ENCODE data around the gene RND3.

The RND3 gene

DNA sequence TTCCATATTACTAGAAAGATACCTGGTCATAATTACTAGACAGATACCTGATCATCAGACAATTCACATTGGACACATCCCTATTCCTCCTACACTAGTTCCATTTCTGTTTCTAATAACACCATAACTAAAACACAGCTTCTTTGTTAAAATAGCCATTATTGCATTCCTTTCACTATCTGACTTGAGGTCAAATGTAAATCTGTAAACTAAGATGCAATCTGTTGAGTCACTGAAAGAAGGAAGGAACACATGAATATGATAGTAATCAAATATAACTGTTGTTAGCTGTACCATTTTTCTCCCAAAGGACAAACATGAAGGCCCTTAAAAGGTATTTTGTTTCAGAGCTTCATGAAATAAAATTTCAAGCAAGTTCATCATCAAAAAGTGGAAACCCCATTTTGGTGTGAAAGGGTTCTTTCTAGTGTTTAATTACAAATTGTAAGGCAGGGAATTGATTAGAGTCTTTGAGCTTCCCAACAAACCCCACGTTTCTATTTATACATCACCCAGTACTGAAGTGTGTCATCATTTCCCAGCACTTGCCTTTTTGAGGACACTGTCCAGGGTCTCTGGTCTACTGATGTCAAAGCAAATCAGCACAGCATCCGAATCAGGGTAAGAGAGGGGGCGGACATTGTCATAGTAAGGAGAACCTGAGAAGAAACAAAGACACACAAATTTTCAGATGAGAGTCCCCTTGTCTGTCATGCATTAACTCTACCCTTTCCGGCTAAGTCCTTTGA lies 13.0 kb downstream of the RND3 start:
- no peak for DNase-seq

DNA sequence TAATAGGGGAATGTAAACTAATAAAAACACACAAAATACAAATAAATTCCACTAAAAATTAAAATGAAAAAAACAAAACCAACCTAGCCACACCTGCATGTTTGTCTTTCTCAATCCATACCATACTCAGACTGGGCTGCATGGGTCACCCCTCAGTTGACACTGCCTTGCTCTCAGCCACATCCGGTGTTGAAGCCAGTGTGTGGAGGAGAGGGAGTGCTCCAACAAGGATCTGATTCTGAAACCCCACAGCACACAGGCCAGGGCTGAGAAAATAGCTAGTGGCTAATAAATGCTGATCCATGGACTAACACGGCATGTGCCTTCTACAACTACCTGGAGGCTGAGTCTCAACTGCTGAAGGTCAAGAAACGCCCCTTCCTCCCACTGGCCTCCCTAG lies 13.7 kb downstream of the RND3 start:
- DNase-seq: no peak

DNA sequence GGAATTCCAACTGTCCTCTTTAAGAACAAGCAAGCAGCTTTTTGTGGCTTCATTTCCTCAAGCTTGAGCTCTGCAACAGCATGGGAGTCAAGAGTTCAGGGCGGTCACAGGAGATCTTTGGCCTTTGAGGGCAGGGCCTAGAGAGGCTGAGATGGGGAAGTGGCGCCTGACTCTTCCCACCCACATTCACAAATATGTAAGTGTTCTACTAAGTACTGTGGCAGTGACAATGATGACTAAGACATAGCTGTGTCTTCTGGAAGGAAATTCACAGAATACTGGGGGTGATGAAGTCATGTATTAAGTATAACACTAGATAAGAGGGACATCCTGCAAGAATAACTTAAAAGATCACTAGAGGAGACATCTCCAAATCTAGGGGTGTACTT lies 15.0 kb downstream of the RND3 start:
- DNase-seq: no peak

DNA sequence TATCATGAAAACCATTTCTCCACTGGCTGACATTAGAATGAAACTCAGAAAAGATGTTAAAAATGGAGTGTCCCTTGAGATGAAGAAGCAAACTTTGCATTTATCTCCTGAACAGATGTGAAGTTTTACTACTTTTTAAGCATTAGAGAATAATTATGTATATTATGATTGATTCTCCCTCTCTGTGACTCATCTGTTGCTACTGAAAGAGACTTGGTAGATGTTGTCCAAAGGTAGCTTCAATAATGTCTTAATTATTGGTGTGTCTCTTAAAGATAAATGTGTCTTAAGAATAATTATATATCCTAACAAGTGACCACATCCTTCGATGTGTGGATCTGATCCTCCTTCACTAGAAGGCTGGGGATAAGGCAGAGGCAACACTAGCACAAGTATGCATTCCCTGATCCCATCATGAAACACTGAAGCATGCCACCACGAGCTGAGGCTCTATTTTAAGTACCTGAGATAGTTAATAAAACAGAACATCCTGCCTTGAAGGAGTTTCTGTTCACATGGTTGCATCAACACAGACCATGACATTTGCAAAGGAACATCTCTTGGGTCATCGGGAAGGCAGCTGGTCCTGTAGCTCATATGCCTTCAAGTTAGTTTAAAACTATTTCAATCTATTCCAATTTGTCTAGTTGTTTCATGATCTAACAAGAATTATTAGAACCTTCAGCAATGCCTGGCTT lies 15.5 kb downstream of the RND3 start:
- DNase-seq: no peak

DNA sequence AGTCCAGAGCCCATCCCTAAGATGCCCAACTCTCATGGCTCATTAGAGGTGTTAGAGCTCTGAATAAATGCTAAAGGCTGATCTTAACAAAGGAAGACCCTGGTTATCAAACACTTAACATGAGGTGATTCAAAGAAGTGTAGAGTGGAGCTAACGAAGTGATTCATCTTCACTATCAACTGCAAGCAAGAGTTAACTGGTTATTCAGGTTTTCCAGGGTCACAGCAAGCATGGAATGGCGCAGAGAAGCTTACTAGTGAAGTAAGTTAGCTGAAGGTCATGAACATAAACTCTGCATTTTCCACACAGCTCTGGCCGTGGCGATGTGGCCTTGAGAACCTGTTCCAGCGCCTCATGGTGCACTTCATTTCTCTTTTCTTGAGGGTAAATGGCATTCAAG lies 17.0 kb downstream of the RND3 start:
- no peak for DNase-seq

DNA sequence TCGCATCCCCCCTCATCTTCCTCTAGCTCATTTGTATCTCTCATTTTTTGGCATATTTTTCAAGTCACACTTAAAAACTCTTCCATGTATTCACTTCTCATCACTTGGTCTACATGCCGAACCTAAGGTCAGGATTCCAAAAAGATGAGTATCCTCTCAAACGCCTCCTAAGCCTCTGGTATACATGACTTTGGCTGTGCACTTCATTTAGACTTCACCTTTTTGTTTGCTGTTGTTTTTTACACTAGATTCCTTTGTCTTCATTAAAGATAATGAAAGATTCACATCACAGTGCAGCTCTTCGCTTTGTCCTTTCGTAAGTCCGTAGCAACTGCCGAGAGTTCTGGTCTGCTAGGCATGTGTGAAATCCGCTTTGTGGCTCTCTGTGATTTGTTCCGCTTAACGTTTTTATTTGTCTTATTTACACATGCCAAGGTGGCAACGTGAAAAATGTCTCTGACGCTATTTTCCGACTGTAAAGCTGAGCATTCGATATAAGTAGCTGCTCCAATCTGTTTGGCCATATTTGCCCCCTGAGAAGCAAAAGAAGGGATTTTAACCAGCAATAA lies 17.7 kb downstream of the RND3 start:
- no peak for DNase-seq

DNA sequence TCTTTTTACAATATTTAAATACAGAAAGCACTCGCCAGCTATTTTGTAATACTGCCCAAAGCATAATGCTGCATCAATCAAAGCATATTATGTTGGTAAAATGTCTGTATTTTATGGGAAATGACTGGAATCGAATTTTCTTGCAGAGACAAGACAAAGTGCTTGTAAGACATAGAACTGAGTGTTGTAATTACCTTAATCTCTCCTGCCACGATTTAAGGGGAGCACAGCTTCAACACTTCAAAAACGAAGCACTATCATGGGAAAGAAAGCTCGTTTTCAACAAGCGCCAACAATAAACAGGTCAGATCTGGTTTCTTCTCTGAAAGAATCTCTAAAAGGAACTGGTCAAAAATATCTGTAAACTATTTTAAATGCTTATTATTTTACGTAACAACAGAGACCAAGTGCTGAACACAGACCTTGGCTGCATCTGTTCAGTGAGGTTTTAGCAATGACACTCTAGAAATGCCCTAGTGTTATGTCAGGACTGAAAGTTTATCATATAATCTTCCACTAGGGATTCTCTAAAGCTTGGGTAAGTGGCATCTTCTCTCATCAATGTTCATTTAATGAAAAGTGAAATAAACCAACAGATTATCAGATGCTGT lies 19.0 kb downstream of the RND3 start:
- no peak for DNase-seq

DNA sequence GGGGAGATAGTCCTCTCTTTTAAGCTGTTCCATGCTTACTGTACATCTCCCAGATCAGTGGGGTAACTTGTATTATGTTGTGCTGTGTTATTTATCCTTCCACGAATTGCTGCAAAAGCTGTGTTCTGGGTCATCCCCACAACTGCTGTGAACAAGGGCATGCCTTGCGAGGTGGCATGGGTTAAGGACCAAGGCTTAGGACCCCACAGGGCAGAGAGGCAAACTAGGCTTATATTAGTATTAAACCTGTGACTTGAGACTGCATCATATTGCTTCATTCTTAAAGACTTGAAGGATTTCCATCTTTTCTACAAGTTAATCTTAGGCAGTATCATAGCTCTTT lies 19.9 kb downstream of the RND3 start:
- no peak for DNase-seq

DNA sequence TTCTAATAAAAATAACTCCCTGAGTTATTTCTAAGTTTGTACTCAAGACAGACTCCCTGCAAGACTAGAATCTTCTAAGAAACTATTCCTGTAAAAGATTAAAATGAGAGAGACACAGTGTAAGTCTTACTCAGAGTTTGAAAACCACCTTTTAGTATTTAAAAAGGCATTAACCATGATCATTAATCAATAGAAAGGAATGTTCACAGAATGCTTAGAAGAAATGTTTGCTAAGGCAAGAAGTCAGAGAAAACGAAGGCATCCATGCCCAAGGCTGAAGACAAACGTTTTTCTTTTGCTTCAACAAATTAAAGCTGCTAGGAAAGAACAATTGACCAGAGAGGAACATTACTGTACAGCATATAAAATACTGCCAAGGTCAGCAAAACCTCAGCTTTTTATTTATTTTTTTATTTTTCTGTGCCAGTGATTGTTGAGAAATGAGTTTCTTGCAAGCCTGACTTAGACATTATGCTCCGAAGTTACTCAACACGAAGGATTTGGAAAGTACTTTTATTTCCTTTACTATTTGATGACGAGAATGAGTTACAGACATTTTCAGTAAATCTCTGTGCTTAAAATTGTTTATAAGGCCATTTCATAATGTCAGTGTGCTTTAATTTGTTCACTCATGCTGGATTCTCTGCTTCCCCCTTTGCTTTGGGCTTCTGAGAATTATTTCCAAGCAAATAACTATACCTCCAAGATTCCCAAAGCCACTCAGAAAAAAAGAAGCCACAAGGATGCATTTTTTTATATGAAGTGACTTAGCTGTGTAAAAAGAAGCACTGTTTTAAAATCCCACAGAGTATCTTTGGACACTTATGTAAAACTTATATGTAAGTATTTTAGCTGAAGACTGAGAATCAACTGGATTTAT lies 20.5 kb downstream of the RND3 start:
- DNase-seq: no peak

DNA sequence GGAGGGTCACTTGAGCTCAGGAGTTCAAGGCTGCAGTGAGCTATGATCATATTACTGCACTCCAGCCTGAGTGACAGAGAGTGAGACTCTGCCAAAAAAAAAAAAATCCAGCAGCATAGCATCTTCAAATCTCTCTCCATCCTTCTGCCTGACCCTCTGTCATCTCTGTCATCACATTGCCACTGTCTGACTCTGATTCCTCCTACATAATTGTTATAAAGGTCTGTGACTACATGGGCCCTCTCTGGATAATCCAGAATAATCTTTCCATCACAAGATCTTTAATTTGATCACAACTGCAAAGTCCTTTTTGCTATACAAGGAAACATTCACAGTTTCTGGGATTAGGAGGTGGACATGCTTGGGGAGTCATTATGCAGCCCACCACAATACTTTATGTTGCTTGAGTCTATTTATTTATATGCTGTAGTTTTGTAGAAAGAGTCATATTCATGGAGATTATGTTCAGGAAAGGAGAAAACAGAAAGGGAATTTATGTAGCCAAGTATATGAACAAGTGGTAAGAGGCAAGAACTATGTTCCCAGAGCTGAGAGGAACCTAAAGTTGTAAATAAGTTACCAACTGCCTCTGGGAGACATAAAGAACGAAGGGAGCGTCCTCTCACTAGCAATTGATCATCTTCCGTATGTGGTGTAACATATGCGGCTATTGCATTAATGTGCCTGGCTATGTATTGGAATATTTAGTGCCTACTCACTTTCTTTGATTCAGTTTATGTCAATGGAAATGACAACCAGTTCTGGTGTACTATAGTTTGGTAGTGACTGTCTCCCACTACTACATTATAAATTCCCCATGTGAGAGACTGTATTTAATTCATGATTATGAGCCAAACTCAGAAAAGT lies 21.5 kb downstream of the RND3 start:
- no peak for DNase-seq

DNA sequence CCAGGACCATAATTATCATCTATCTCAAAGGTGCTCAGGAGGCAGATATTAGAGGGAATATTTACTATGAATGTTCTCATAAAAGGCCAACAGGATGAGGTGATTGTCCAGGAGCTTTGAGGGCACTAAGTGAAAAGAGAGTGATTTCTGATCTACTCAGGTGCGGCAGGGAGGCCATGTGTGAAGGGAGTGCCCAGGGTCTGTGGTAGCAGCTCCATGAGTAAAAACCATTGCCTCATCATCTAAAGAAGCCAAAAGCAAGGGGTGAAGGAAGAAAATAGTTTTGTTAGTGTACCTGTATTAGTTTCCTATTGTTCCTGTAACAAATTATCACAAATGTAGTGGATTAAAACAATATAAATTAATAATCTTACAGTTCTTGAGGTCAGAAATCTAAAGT lies 22.5 kb downstream of the RND3 start:
- no peak for DNase-seq

DNA sequence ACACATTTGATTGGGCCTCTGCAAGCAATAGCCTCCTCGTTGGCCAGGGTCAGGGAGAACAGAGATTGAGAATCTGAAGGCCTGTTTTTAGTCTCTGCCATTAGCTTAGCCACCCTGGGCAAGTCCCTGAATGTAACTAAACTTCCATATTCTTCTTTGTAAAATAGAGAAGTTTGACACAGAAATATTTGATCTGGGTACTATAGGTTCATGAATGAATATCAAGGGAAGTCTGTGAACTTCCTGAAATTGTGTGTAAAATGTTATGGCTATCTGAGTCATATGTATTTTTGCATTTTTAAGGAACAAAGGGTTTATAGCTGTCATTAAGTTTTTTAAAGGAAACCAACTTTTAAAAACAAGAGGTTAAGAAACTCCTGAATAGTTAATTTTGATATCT lies 23.2 kb downstream of the RND3 start:
- no peak for DNase-seq

DNA sequence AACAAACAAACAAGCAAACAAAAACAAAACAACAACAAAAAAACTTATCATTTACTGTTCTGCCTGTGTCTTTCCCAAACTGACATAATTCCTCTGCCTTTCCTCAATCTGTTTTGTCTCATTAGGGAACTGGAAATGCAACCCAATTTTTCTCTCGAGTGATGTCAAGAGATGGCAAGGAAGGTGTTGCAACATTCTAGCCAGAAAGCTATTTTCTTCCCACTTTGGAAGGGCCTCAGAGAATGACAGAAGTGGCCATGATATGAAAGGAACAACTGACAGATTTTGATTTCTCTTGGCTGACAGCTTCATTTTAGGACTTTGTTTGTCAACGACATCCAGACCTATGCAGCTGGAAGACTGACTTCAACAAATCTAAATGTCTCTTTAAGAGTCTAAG lies 24.7 kb downstream of the RND3 start:
- no peak for DNase-seq

DNA sequence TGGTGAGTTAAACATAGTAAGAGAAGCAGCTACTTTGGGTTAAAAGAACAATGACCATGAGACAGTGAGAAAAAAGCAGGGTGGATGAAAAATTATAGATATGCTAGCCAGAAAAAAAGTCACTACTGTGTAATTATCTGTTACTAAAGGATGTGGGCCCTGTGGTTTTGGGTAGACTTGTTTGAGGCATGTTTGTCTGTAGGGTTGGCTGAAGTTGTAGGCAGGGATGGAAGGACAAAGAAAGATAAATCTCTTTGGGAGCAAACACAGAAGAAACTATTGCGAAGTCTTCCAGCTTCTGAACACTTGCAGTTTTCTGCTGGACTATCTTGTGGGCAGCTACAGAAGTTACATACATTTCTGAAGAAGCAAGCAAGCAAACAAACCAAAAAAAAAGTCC lies 28.2 kb downstream of the RND3 start:
- no peak for DNase-seq

DNA sequence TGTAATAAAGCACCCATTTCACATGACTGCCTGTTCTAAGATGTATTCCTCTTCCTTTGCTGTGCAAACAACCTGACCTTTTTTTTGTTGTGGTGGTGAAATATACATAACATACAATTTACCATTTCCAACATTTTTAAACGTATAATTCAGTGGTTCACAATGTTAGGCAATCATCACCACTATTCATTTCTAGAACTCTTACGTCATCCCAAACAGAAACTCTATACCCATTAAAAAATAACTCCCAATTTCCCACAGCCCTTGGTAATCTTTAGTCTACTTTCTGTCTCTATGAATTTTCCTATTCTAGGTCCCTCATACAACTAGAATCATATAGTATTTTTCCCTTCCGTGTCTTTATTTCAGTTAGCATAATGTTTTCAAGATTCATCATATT lies 36.7 kb downstream of the RND3 start:
- no peak for DNase-seq

DNA sequence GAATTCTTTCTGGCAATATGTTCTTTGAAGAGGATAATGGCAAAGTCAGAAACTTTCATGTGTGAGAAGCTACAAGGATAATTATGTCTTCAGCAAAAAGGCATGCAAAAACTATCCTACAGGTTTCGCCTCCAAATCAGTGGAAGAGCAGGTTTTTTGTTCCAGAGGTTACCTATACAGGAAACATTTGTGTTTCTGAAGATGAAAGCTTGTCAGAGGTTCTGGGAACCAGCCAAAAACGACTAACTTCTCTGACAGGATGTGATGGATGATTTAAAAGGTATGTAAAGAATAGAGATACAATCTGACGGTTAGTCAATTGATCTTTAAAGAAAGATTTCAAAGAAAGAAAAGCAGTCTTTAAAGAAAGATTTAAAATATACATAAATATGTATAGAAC lies 37.6 kb downstream of the RND3 start:
- DNase-seq: no peak

DNA sequence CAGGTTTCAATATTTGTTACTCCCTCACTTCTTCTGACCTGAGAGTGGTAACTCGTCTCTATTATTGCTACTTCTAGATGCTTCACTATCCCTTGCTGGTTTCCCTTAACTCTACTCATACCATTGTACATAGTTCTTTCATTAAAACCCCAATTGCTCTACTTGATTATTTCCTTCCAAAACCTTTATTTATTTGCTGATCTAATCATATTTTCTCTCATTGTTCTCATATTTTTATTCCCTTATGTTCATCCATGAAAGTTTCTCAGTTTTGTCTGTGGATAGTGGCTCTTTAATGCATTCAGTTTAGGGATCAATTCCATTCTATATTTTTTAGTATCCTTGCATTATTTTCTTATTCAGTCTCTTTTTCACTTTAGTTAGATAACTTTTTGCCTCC lies 42.1 kb downstream of the RND3 start:
- DNase-seq: no peak

DNA sequence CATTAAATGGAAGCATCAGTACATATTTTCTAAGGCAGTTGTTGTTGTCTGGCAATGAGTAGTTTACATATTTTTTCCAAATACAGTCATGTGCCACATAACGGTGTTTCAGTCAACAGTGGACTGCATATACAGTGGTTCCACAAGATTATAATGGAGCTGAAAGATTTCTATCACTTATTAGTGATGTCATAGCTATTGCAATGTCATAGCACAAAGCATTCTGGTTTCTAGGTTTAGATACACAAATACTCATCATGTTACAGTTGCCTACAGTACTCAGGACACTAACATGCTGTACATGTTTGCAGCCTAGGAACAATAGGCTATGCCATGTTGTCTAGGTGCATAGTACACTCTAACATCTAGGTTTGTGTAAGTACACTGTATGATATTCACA lies 45.0 kb downstream of the RND3 start:
- no peak for DNase-seq

DNA sequence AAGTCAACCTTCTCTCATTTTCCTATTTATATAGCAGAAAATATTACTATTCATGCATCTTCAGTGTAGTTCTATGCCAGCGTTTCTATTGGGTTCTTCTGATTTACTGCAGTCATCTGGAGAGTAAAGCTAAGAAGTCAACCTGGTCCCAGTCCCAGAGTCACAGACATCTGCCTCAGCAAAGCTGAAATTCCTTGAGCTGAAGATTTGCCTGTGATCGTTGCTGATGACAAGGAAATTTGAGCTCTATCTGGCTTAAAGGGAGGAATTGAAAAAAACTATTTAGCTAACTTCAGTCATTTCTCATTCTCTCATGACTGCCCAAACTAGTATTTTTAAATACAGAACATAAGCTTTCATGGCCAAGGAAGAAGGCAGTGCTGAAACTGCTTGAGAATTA lies 45.7 kb downstream of the RND3 start:
- DNase-seq: no peak

DNA sequence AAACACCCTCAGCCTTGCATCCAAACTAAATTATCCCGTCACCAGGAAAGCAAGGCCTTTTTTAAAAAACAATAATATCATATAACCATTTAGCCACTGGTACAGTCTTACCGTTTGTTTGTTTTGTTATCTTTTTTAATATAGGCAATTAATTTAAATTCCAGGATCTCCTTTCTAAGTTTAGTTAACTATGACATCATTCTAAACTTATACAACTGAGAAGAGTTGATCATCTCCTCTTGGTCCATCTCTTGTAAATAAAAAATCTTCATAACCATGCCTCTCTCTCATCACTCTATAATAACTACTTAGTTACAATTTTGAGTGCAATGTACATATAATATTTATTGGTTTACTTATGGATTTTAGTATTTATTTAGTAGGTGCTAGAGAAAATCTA lies 46.2 kb downstream of the RND3 start:
- no peak for DNase-seq

DNA sequence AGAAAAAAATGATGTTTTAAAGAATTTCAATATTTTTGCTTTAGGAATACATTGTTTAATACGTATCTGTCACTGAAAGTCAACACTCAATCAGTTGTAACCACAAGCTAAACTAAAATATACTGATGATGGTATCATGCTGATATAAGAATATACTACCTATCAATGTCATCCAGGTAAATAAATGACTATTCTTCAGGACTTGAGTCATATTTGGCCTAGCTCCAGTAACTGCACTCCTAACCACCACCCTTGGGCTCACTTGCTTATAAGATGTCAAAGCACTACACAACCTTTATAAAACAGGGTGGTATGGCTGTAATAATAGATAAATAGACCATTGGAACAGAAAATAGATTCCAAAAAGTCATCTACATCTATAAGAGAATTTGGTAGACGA lies 48.8 kb downstream of the RND3 start:
- DNase-seq: no peak

DNA sequence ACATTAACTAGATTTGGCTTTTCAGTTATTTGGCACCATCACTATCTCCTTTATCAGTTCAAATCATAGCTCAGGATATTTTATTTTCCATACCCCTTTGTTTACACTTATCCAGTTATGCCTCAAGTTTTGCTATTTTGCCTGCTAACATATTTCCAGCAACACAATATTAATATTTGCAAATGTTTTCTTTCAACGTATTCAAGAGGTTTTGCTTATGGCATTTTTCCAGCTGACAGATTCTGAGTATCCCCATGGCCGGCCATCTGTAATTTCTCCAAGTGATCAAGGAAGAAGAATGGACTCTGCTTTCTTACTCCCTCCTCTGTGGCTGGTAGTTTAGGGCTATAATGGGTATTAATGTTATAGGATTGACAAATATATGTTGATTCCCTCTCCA lies 49.4 kb downstream of the RND3 start:
- DNase-seq: no peak

Data from retina (tissue), 1 donor.